Pancreas (tissue), 10 donors: ENCODE results near the gene PGM3. TPM values are rescaled to one million over a fixed set of nuclear protein-coding genes. Genes with fewer than 3 reads are reported as not detected.

Experiments used
- ATAC-seq, 4 donors: fragments of 200-7000 bp; cut with Tn5 transposase; one replicate each; pipeline versions ENCODE4 v1.8.0 to v1.9.1; 2020; ENCODE audit warnings: mild to moderate bottlenecking in 4 of 4, moderate library complexity in 4 of 4
- DNase-seq, 6 donors: peaks; one replicate each; pipeline ENCODE4 v3.0.0-alpha.2; 2020
- FAIRE-seq: peaks from 2 replicates; lab custom pipeline; 2012; peaks lifted over from hg19 to GRCh38; lab: Jason Lieb, UNC
- H3K27ac ChIP-seq, 4 donors: fragments of 200-600 bp; sonication (generic); 1 replicate in 3 of 4; 2 replicates in 1 of 4; pipeline versions ENCODE4 v1.5.0 to v1.8.0; 2020
- H3K27me3 ChIP-seq, 4 donors: fragments of 200-600 bp; one replicate each; pipeline ENCODE4 v1.8.0; 2021
- H3K36me3 ChIP-seq, 3 donors: fragments of 200-600 bp; sonication (generic) in 1 of 3; one replicate each; pipeline versions ENCODE4 v1.5.0 to v1.8.0; 2020 to 2021
- H3K4me1 ChIP-seq, 3 donors: fragments of 200-600 bp; one replicate each; pipeline ENCODE4 v1.8.0; 2021
- H3K4me3 ChIP-seq, 4 donors: fragments of 200-600 bp; sonication (generic) in 2 of 4; one replicate each; pipeline versions ENCODE4 v1.5.0 to v1.8.0; 2020 to 2021
- H3K9me3 ChIP-seq, 4 donors: fragments of 200-600 bp; one replicate each; pipeline ENCODE4 v1.8.0; 2021
- CTCF ChIP-seq, 4 donors: fragments of 200-600 bp; sonication (generic) in 3 of 4; IDR thresholded peaks; one replicate each; pipeline versions ENCODE4 v1.5.0 to v1.8.0; 2021; ENCODE audit warnings: antibody characterized with exemption in 4 of 4
- WGBS, 2 donors: extraction: QIAGEN DNeasy Blood & Tissue Kit; methylation state at CpG; one replicate each; pipeline ENCODE4 v1.1.7; 2013; 5-methylcytosine and 5-hydroxymethylcytosine counted together
- intact Hi-C, 3 donors: fragments of 100-400 bp; cut with DNase I; formaldehyde crosslinking; loops; one replicate each; pipeline versions ENCODE4 v1.11.1 to v1.14.2; 2022
- polyA plus RNA-seq, 2 donors: library from polyadenylated mRNA; stranded (reverse); fragments of 200-250 nt; gene quantifications; one replicate each; pipeline ENCODE4 v1.2.3, GENCODE V29; 2013
- total RNA-seq, 6 donors: library from RNA; stranded (reverse); fragmentation: NEBNext Ultra II Directional in 4 of 6; extraction: Animal tissue kit (Norgen Biotek cat#: 25700) in 4 of 6; gene quantifications; one replicate each; pipeline versions ENCODE4 v1.2.1 to v1.2.4, GENCODE V29; 2021 to 2023
- donor health status: healthy with polysubstance abuse.
- donor health status: DM: no; HTN: no; CAD: no; lungs with moderate emphysema.
- donor health status: DM: no; HTN: no; CAD: no.
- donor health status: control.
- donor health status: control.
- donor health status: Bipolar disorder and iron deficiency.
- donor health status: DM: yes; HTN: yes; CAD: no.
- donor health status: DM: no; HTN: no; CAD: no.
- donor health status: DM: no; HTN: no; CAD: no.
- donor health status: DM: yes; HTN: yes; CAD: no.

Gene PGM3
- total RNA-seq (10 to 100 TPM; 46.7 to 67.6 (median 55.5) TPM), polyA plus RNA-seq (10 to 100 TPM; 14.2 to 21.5 TPM)

- FAIRE-seq (no peak), ATAC-seq (peak; percentile 94 to 97 (median 96)), DNase-seq (peak; percentile 88 to 95 (median 92))
- no peak for TF ChIP-seq CTCF (IDR thresholded peaks at IDR 0.05)
- peak within 1 kb of the TSS; percentile 83 to 93 (median 88) for H3K27ac ChIP-seq
- intact Hi-C loops = no loop called here
- peaks cover 12 to 32% (median 17%) of the 10 kb centered on the region in 3 donors for H3K4me1 ChIP-seq
- no peaks in the 10 kb centered on the region for H3K36me3 ChIP-seq
- H3K9me3 ChIP-seq = no peaks in the 10 kb centered on the region
- 0% methylated on average over 74 to 88 of the region's 88 CpGs for WGBS, 2 donors
- H3K4me3 ChIP-seq = peak within 1 kb of the TSS; percentile 43 to 95 (median 82)
- H3K27me3 ChIP-seq = no peaks in the 10 kb centered on the region
Measured at GRCh38 chr6:83192871-83193746, at the start of gene PGM3, which contains the start of gene RWDD2A. Gene PGM3, minus strand, starts transcription at chr6:83193265. Its CDS starts 2,253 bp downstream, at chr6:83191012. Gene RWDD2A, plus strand, starts transcription at chr6:83193357. Its CDS starts 1,095 bp downstream, at chr6:83194452.

GRCh38 chr6:83231146-83231545, 38.1 kb upstream of the PGM3 start:
- H3K4me3 ChIP-seq = no peak overlapping the region
- H3K27ac ChIP-seq = no peak overlapping the region
- no peaks in the 10 kb centered on the region for H3K27me3 ChIP-seq
- DNase-seq (no peak), ATAC-seq (no peak), FAIRE-seq (no peak)
- H3K36me3 ChIP-seq = no peaks in the 10 kb centered on the region
- no peak for TF ChIP-seq CTCF (IDR thresholded peaks at IDR 0.05)
- intact Hi-C loops = no loop called here
- no peaks in the 10 kb centered on the region for H3K9me3 ChIP-seq
- H3K4me1 ChIP-seq = no peaks in the 10 kb centered on the region
- 77 to 81% methylated on average over 1 of the region's 1 CpG for WGBS, 2 donors

GRCh38 chr6:83226517-83226916, 33.5 kb upstream of the PGM3 start:
- DNase-seq (no peak), FAIRE-seq (no peak), ATAC-seq (no peak)
- TF ChIP-seq CTCF (IDR thresholded peaks at IDR 0.05) = no peak
- H3K27ac ChIP-seq = no peak overlapping the region
- H3K9me3 ChIP-seq = no peaks in the 10 kb centered on the region
- H3K36me3 ChIP-seq = no peaks in the 10 kb centered on the region
- 17 to 19% methylated on average over 1 of the region's 1 CpG for WGBS, 2 donors
- intact Hi-C loops = loop anchor here in 1 of 3 donors (10.0 kb wide), 1 partner anchor 288 kb away; the partner anchor contains the start of gene PRSS35
- H3K27me3 ChIP-seq = no peaks in the 10 kb centered on the region
- no peaks in the 10 kb centered on the region for H3K4me1 ChIP-seq
- H3K4me3 ChIP-seq = no peak overlapping the region

- Histone ChIP-seq H3K36me3 (no peaks in the 10 kb centered on the region), H3K9me3 (no peaks in the 10 kb centered on the region), H3K4me1 (no peaks in the 10 kb centered on the region), H3K27me3 (no peaks in the 10 kb centered on the region), H3K4me3 (no peak overlapping the region), H3K27ac (no peak overlapping the region)
- FAIRE-seq = peak; percentile 63
- no peak for DNase-seq
- TF ChIP-seq CTCF (IDR thresholded peaks at IDR 0.05) = peak in 3 of 4 donors; percentile 36 to 40 (median 39)
- intact Hi-C loops = loop anchor here (5.0 to 10.0 kb wide), 3 partner anchors 290 to 295 kb away; partner anchors contain the start of gene PRSS35 (in 2 of the 3)
- 42 to 56% methylated on average over 3 of the region's 3 CpGs for WGBS, 2 donors
- peak in 3 of 4 donors; percentile 52 to 65 (median 52) for ATAC-seq
Measured at GRCh38 chr6:83221889-83222479, 28.9 kb upstream of the PGM3 start.
